ENCODE measurements around the gene MRPS18C.
"Not testable (repeated sequence)": the region's sequence is repeated elsewhere in the genome, so short reads cannot be mapped to it uniquely, and the experiment has no call there.

Gene MRPS18C

GRCh38 chr4:83504503-83504902 is 48.6 kb downstream of the MRPS18C start:
- DNase-seq (ENCODE audit: low read depth, low spot score): no peak
- no peak for TF ChIP-seq CTCF (IDR thresholded peaks at IDR 0.05; ENCODE audit: insufficient read depth, low read length, missing control alignments)
- ChIA-PET CTCF (interaction anchor here (1.2 kb wide), 1 partner anchor 137 kb away, joined by 3 read pairs; no protein-coding TSS in a partner anchor), POLR2A (no interaction called here)
- H3K4me3 ChIP-seq (ENCODE audit: low read depth, low read length): no peak overlapping the region

GRCh38 chr4:83504996-83505395 is 49.1 kb downstream of the MRPS18C start:
- ChIA-PET CTCF (no interaction called here), POLR2A (no interaction called here)
- H3K4me3 ChIP-seq (ENCODE audit: low read depth, low read length): no peak overlapping the region

DNA sequence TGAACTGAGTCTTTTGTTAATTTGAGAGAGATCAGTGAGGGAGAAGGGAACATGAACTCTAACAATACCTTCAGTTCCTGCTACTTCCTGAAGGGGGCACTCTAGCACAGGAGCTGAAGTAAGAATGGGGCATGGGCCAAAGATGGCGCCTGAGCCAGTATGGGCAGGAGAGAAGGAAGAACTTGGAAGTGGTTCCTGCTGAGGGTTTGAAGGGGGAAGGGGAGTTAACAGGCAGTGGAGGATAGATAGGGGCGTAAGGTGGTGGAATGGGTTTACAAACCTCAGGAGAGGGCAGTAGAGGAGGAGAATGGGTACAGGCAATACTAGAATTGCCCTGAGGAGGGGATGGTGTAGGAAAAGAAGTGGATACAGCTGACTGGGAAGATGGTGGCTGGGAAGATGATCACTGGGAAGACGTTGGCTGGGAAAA is 53.3 kb downstream of the MRPS18C start:
- DNase-seq (ENCODE audit: low read depth, low spot score); H3K4me3 ChIP-seq (ENCODE audit: low read depth, low read length); POLR2A ChIA-PET: not testable (repeated sequence)
- CTCF ChIA-PET: interaction anchor here (1.0 to 6.6 kb wide), 14 partner anchors 9 to 145 kb away, joined by 3 to 114 read pairs (median 4); partner anchors contain the start of gene ABRAXAS1
- TF ChIP-seq CTCF (IDR thresholded peaks at IDR 0.05; ENCODE audit: insufficient read depth, low read length, missing control alignments): peak; percentile 38

More at GRCh38 chr4:83504996-83505395, 49.1 kb downstream of the MRPS18C start:
- DNase-seq (ENCODE audit: low read depth, low spot score): no peak
- no peak for TF ChIP-seq CTCF (IDR thresholded peaks at IDR 0.05; ENCODE audit: insufficient read depth, low read length, missing control alignments)

DNA sequence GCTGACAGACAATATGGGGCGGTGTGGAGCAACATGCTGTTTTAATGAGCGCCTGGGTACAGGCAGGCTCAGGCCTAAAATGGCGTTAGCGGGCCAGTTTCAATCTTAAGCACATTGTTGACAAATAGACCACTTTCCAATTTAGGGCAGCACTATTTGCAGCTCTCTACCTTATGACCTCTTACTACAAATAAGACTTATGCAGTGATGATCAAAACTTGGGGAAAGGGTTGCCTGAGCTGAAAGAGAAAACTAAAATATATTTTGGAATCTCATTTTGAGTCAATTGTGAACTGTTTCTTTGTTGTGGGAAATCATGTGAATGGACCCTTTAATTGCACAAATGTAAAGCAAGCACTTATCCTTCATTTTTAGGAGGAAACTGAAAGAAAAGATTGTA is 54.6 kb downstream of the MRPS18C start:
- TF ChIP-seq CTCF (IDR thresholded peaks at IDR 0.05; ENCODE audit: insufficient read depth, low read length, missing control alignments): no peak
- DNase-seq (ENCODE audit: low read depth, low spot score): no peak
- H3K4me3 ChIP-seq (ENCODE audit: low read depth, low read length): no peak overlapping the region
- CTCF ChIA-PET: interaction anchor here (1.0 to 6.6 kb wide), 6 partner anchors 9 to 133 kb away, joined by 3 to 114 read pairs (median 8); partner anchors contain the start of gene ABRAXAS1
- POLR2A ChIA-PET: no interaction called here

Data from AG04449 (cell line).